Type B pancreatic cell (in vitro differentiated cells): Measurements from ENCODE around the gene TMC5. TPM values are rescaled to one million over a fixed set of nuclear protein-coding genes. Genes with fewer than 3 reads are reported as not detected.
"Not testable (repeated sequence)": the region's sequence is repeated elsewhere in the genome, so short reads cannot be mapped to it uniquely, and the experiment has no call there.

ENCODE experiments used
- DNase-seq: peaks from one replicate; pipeline ENCODE4 v3.0.0; 2021; ENCODE audit warnings: mixed read lengths; ENCODE audit not compliant: unreplicated experiment; ENCODE audit errors: extremely low spot score
- H3K27ac Mint-ChIP-seq: 2 replicates; pipeline ENCODE4 v1.8.0; 2021; ENCODE audit warnings: mild to moderate bottlenecking, mixed read lengths
- H3K27me3 Mint-ChIP-seq: 2 replicates; pipeline ENCODE4 v1.8.0; 2021; ENCODE audit warnings: mixed read lengths
- H3K36me3 Mint-ChIP-seq: 2 replicates; pipeline ENCODE4 v1.8.0; 2021; ENCODE audit warnings: mixed read lengths
- H3K4me1 Mint-ChIP-seq: one replicate; pipeline ENCODE4 v1.8.0; 2021; ENCODE audit warnings: mixed read lengths; ENCODE audit not compliant: unreplicated experiment
- H3K4me3 Mint-ChIP-seq: 2 replicates; pipeline ENCODE4 v1.8.0; 2021; ENCODE audit warnings: mild to moderate bottlenecking, mixed read lengths
- H3K9me3 Mint-ChIP-seq: 2 replicates; pipeline ENCODE4 v1.8.0; 2021; ENCODE audit warnings: mixed read lengths
- CTCF ChIP-seq: fragments of 200-600 bp; sonication (generic); conservative IDR thresholded peaks from 2 replicates; pipeline ENCODE4 v1.5.0; 2021; ENCODE audit warnings: antibody characterized with exemption, mild to moderate bottlenecking
- total RNA-seq: library from RNA; stranded (reverse); gene quantifications from 2 replicates; pipeline ENCODE4 v1.2.1, GENCODE V29; 2021; ENCODE audit warnings: low replicate concordance

The TMC5 gene
- total RNA-seq, 1 donor from 2014 or later: 9.1 TPM

GRCh38 chr16:19396555-19397011, 21.1 kb upstream of the TMC5 start:
- peaks cover 29% of the 10 kb centered on the region for H3K4me1 Mint-ChIP-seq
- H3K36me3 Mint-ChIP-seq: peaks cover 2% of the 10 kb centered on the region
- H3K9me3 Mint-ChIP-seq: peaks cover 8% of the 10 kb centered on the region
- H3K27ac Mint-ChIP-seq: peak overlapping the region; percentile 97
- no peak for DNase-seq
- peak overlapping the region; percentile 72 for H3K4me3 Mint-ChIP-seq
- no peak for TF ChIP-seq CTCF
- no peaks in the 10 kb centered on the region for H3K27me3 Mint-ChIP-seq

GRCh38 chr16:19397373-19397772, 20.3 kb upstream of the TMC5 start:
- peaks cover 29% of the 10 kb centered on the region for H3K4me1 Mint-ChIP-seq
- H3K27me3 Mint-ChIP-seq, DNase-seq, H3K4me3 Mint-ChIP-seq, H3K36me3 Mint-ChIP-seq: not testable (repeated sequence)
- peaks cover 12% of the 10 kb centered on the region for H3K9me3 Mint-ChIP-seq
- H3K27ac Mint-ChIP-seq: peak overlapping the region; percentile 97

- H3K9me3 Mint-ChIP-seq: peaks cover 12% of the 10 kb centered on the region
- H3K4me1 Mint-ChIP-seq: peaks cover 13% of the 10 kb centered on the region
- peak; percentile 27 for TF ChIP-seq CTCF
- DNase-seq: no peak
- peaks cover 5% of the 10 kb centered on the region for H3K36me3 Mint-ChIP-seq
- H3K27ac Mint-ChIP-seq: no peak overlapping the region
- peaks cover 5% of the 10 kb centered on the region for H3K27me3 Mint-ChIP-seq
- no peak overlapping the region for H3K4me3 Mint-ChIP-seq
These were observed 17.0 kb upstream of the TMC5 start for GRCh38 chr16:19400711-19401110.

- H3K27ac Mint-ChIP-seq: no peak overlapping the region
- no peak for DNase-seq
- H3K4me3 Mint-ChIP-seq: no peak overlapping the region
- peaks cover 25% of the 10 kb centered on the region for H3K27me3 Mint-ChIP-seq
- H3K4me1 Mint-ChIP-seq: peaks cover 11% of the 10 kb centered on the region
- peaks cover 4% of the 10 kb centered on the region for H3K9me3 Mint-ChIP-seq
- H3K36me3 Mint-ChIP-seq: peaks cover 3% of the 10 kb centered on the region
- TF ChIP-seq CTCF: no peak
These were observed 10.7 kb upstream of the TMC5 start for GRCh38 chr16:19406891-19407491.

GRCh38 chr16:19410435-19411171, 7.1 kb upstream of the TMC5 start:
- Mint-ChIP-seq H3K4me3 (peak overlapping the region; percentile 92), H3K9me3 (peaks cover 4% of the 10 kb centered on the region), H3K36me3 (peaks cover 3% of the 10 kb centered on the region), H3K27ac (peak overlapping the region; percentile 92), H3K27me3 (peaks cover 29% of the 10 kb centered on the region), H3K4me1 (peaks cover 11% of the 10 kb centered on the region)
- TF ChIP-seq CTCF: peak; percentile 56
- peak; percentile 71 for DNase-seq

- peaks cover 3% of the 10 kb centered on the region for H3K36me3 Mint-ChIP-seq
- peak overlapping the region; percentile 92 for H3K4me3 Mint-ChIP-seq
- TF ChIP-seq CTCF: no peak
- H3K9me3 Mint-ChIP-seq: peaks cover 4% of the 10 kb centered on the region
- DNase-seq: no peak
- peaks cover 11% of the 10 kb centered on the region for H3K4me1 Mint-ChIP-seq
- peak overlapping the region; percentile 92 for H3K27ac Mint-ChIP-seq
- peaks cover 31% of the 10 kb centered on the region for H3K27me3 Mint-ChIP-seq
These were observed 6.4 kb upstream of the TMC5 start for GRCh38 chr16:19411298-19411697.

GRCh38 chr16:19412055-19412454, 5.6 kb upstream of the TMC5 start:
- H3K4me3 Mint-ChIP-seq, H3K27ac Mint-ChIP-seq, H3K9me3 Mint-ChIP-seq, H3K36me3 Mint-ChIP-seq, DNase-seq: not testable (repeated sequence)
- Mint-ChIP-seq H3K4me1 (peaks cover 11% of the 10 kb centered on the region), H3K27me3 (peaks cover 32% of the 10 kb centered on the region)
